Inferior parietal cortex (tissue), 1 donor: Measurements from ENCODE around the gene ZNF70.

ENCODE experiments used
- DNase-seq: peaks from one replicate; pipeline ENCODE4 v3.0.0-alpha.2; 2016; ENCODE audit errors: extremely low spot score

ZNF70 gene

DNA sequence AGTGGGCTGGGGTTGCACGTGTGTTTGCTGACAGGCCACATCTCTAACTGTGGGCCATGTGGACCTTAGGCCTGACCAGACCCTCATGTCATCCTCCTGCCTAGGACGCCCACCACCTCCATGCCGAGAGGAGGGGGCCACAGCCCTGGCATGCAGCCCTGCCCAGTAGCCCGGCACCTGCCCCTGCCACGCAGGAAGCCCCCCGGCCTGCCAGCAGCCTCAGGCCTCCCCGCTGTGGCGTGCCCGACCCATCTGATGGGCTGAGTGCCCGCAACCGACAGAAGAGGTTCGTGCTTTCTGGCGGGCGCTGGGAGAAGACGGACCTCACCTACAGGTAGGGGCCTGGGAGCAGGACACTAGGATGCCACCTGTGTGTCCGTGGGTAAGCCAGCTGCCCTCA is 28.2 kb upstream of the ZNF70 start:
- no peak for DNase-seq

GRCh38 chr22:23778577-23778900 is 27.6 kb upstream of the ZNF70 start:
- DNase-seq: no peak

DNA sequence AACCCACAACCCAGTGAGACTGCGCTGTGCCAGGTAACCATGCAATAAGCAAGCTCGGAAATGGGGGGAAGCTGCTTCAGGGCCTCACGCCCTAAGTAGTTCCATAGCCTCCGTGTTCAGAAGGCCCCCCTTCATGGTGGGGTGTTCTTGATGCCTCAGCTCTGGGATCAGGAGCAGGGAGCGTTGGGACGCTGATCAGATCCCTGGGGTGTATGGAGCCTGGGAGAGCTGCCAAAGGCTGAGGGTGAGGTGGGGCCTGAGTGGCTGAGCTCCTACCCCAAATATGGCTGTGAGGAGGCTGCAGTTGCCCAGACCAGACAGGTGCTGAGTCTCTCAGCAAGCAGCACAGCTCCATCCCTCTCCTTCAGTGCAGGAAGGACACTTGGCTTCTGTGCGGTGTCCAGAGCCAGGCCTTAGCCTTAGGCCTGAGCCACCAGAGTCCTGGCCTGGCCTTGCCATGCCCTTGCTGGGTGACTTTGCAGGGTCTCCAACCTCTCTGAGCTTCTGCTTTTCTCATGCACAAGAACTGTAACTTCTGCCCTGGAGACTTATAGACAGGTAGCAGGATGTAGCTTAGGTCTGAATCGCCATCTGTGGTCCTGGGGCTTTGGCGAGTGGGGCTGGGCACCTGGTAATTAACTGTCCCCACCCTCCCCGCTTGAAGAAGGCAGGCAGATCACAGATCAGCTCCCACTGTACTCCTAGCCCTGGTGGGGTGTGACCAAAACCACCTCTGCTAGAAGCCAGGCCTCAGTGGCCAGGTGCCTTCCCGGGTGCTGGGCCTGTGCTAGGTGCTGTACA is 27.1 kb upstream of the ZNF70 start:
- no peak for DNase-seq

DNA sequence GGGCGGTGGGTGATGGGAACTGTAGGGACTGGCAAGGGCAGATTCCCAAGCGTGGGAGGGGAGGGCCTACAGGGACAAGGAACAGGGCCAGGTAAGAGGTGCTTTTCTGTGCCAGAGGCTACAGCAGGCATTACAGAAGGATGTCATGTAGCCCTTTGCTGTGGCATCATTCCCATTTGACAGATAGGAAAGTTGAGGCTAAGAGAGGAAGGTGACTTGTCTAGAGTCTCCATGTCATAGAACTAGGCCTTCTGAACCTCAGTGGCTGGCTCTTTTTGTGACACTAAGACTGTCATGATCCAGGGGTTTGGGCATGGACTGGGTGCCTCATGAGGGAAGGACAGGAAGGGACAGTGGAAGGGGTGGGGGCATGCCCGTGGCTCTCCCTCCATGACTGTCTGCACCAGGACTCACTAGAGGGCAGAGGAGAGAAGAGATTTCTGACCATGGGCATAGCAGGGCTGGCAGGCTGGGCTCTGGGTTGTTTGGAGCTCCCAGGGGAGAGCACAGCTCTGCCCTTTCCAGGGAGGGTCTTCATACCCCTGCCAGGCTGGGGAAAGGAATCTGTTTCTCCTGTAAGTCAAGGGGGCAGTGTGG is 25.0 kb upstream of the ZNF70 start:
- DNase-seq: no peak

- no peak for DNase-seq
These were observed 24.1 kb upstream of the ZNF70 start for GRCh38 chr22:23774922-23775436.

- no peak for DNase-seq
These were observed 23.4 kb upstream of the ZNF70 start for GRCh38 chr22:23774114-23774921.

- DNase-seq: no peak
These were observed 22.7 kb upstream of the ZNF70 start for GRCh38 chr22:23773483-23774113.

DNA sequence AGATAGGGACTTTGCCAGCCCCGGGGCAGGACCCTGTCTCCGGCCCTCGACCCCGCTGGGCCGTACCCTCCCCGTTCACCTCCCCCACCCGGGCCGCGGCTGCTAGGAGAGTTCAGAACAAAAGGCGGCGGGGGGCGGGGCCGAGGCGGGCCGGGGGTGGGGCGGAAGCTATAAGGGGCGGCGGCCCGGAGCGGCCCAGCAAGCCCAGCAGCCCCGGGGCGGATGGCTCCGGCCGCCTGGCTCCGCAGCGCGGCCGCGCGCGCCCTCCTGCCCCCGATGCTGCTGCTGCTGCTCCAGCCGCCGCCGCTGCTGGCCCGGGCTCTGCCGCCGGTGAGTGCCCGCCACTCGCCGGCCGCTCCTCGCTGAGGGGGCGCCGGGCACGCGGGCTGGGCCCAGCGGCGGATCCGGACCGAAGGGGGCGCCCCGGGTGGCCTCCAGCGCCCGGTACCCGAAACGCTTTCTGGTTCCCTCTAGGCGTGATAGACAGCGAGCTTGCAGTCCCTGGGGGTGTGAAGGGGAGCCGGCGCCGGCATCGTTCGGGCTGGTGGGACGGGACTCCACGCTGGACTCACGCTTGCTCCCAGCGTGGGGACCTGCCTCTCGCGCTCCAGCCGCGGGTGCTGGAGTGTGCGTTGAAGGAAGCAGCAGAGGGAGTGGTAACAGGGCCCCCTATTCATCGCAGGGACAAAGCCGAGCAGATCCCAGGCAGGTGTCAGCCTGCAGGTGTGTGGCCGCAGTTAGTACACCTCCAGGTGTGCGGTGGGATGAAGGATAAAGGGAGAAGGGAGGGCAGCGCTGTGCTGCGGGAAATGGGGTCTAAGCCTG is 21.9 kb upstream of the ZNF70 start, which contains the start of gene MMP11:
Gene MMP11 (plus strand): TSS at position 201 of the 825 bp plus-strand sequence. CDS start 22 bp downstream, at position 223.
- DNase-seq: no peak

GRCh38 chr22:23772315-23772648 is 21.4 kb upstream of the ZNF70 start:
- no peak for DNase-seq

- no peak for DNase-seq
These were observed 18.5 kb upstream of the ZNF70 start for GRCh38 chr22:23769321-23769965.

DNA sequence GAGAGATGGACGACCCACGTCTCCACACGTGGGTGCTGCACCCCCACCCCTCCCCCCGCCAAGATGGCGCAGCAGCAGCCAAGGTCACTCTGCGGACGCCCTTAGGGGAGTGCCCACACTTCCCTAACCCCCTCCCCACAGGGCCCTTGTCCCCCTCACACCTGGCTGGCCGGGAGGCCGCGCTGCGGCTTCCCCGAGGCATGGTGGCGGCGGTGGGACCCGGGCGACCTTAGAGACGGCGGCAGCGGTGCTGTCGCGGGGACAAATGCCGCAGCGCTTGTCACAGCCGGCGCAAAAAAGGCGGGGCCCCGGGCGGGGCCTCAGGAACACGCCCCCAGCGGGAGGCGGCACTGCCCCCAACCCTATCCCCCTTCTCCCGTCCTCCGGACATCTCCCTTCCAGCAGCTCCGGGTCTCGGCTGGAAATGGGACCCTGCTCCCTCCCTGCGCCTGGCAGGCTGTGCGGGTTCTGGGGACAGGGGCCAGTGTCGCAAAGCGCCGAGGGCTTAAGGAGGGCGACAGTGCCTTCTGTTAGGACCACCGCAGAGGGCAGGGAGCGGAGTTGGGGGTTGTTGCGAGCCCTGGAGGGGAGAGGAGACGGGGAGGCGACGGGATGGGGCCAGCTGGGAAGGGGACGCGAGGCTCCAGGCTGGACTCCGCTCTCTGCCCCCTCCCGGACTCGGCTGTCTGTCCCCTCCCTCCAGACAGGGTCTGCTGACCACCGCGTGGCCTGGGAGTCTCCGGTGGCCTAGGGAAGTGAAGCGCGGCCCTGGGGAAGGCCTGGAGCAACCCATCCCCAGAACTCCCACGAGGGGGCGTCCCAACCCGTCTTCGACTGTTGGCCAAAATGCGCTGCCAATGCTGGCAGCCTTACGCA is 17.0 kb upstream of the ZNF70 start, which contains the start of gene CHCHD10:
Gene CHCHD10 (minus strand): TSS at position 300 of the 876 bp plus-strand sequence. CDS start 98 bp downstream, at position 202.
- DNase-seq: peak; percentile 85

DNA sequence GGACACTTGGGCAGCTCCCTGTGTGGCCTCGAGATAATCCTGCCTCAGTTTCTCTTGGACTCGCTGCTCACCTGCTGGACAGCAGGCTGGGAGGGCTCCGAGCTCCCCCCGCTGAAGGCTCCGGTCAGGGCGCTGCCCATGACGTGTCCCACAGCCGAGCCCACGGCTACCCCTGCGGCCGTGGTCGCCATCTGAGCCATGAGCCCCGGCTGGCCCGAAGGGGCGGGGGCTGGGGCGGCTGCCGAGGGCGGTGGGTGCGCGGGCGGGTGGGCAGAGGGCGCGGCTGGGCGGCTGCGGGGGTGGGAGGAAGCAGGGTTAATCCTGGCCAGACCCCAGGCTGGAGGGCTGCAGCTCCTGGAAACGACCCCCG is 16.4 kb upstream of the ZNF70 start:
- DNase-seq: no peak

DNA sequence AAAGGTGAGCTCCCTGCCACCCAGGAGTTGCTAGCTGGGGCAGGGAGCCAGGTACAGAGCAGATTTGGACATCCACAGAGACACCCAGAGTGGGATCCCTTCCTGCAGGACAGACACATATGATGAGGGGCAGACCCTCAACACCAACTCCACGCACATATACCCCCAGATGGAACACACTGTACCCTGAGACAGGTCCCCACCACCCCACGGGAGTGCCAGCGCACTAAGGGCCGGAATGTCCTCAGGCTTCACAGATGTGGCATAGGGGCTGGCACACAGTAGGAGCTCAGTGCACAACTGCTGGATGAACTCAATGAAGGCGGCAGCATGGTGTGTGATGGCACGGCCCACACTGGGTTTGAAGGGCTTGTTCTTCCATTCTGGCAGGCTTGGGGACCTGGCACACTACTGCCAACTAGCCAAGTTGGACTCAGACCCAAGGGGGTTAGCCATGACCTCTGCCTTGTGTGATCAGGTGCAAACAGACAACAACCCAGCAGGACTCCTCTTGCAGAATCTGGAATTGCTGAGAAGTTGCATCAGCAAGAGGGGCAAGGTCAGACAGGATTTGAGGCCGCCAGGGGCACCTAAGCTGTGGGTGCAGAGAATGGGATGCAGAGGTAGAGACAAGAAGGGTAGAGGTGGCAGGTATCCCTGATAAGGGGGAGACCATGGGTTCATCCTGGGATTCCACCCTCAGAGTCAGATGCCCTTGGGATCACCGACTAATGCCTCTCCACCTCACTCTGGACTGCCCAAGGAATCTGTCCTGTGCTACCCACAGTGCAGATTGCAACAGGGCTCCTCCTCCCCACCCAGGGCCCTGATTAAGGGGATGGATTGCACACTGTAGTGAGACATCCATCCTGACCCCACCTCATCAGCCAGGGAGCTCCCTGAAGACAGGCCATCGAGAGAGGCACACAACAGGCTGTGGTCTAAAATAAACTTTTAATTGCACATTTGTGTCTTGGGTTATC is 14.3 kb upstream of the ZNF70 start:
- DNase-seq: no peak

DNA sequence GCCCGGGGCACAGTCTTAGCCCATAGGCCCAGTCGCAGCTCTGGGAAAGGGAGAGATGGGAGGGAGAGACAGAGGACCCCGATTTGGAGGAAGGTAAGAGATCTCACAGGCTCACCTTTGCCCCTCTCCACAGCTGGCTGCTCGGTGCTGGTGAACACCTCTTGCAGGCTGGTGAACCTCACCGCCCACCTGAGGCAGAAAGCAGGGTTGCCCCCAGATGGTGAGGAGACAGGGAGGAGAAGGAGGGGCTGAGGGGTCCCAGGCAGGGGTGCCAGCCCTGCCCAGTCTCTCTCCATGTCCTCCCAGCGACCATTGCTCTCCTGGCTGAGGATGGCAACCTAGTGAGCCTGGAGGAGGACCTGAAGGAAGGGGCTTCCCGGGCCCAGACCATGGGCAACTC is 13.0 kb upstream of the ZNF70 start:
- no peak for DNase-seq

- DNase-seq: no peak
These were observed 12.7 kb upstream of the ZNF70 start for GRCh38 chr22:23763579-23763945.

DNA sequence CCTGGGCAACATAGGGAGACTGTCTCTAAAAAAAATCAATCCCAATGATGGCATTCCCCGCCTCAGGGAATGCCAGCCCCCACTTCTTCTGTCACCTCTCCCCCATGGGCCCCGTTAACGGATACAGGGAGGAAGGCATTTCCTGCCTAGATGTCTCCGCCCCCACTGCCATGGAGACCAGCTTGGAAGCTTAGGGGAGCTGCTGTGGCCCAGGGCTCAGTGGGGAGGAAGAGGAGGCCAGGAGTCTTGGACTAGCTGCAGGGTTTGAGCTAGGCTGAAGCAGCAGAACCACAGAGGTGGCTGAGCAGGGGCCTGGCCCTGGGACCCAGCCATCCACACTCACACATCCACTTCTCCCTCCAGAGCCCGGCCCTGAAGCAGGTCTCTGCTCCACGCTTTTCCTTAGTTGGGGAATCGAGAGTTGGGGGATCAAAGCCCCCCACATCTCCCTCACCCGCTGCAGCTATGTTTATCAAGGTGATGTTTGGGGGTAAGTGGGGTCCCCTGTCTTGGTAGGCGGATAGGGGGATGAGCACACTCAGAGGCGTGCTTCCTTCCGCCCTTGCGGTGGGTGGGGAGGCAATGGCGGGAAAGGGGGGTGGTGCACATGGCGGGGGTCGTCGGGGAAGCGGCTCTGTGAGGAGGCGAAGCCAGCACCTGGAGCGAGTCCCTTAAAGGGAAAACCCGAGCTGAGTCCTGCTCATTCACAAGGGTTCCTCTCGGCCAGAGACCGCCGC is 12.1 kb upstream of the ZNF70 start, which contains the start of gene C22orf15:
Gene C22orf15 (plus strand): TSS at position 149 of the 737 bp plus-strand sequence. CDS start 317 bp downstream, at position 466.
- no peak for DNase-seq

- DNase-seq: no peak
These were observed 9.1 kb upstream of the ZNF70 start for GRCh38 chr22:23760056-23760455.

GRCh38 chr22:23759566-23759965 is 8.7 kb upstream of the ZNF70 start:
- no peak for DNase-seq
